ENCODE results near the gene ACTL6A. TPM values are rescaled to one million over a fixed set of nuclear protein-coding genes. Genes with fewer than 3 reads are reported as not detected.

The ACTL6A gene
- polyA plus RNA-seq, 2 of the 4 experiments (the other 2 are of a cell fraction), result 116 to 130 TPM

DNA sequence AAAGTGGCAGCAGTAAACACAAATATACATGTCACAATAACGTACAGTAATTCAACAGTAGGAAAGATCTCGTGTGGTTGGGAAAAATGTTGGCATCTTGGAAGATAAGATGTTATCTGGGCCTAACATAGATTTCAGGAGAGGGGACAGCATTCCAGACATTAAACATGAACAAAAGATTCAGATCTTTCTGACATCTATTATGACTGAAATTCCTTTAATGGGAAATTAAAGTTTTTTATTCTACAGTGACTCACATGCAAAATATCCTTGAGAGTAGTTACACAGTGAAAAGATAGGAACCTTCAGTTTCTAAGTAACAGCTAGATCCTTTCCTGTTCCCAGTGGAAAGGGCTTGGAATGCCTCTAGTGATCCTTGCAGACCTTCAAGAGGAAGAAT lies 51.1 kb downstream of the ACTL6A start:
- FAIRE-seq (no peak), ATAC-seq (no peak), DNase-seq (ENCODE audit: low read depth in 1 of 2, low spot score in 1 of 2) (no peak)
- no peak overlapping the region for H3K4me2 ChIP-seq
- no peak for TF ChIP-seq TFCP2L1 (CRISPR knock-in tag; IDR thresholded peaks at IDR 0.05)
- TF ChIP-seq HEYL (CRISPR knock-in tag; IDR thresholded peaks at IDR 0.05), result no peak
- no peak for TF ChIP-seq GATA3 (IDR thresholded peaks at IDR 0.05; ENCODE audit: borderline replicate concordance)
- no peak for TF ChIP-seq POLR2A (IDR thresholded peaks at IDR 0.05; ENCODE audit: low read length)
- no peak for TF ChIP-seq NR3C1 (IDR thresholded peaks at IDR 0.05)
- no peak for TF ChIP-seq HOXB5 (CRISPR knock-in tag; IDR thresholded peaks at IDR 0.05)
- TF ChIP-seq, protein P1, sequence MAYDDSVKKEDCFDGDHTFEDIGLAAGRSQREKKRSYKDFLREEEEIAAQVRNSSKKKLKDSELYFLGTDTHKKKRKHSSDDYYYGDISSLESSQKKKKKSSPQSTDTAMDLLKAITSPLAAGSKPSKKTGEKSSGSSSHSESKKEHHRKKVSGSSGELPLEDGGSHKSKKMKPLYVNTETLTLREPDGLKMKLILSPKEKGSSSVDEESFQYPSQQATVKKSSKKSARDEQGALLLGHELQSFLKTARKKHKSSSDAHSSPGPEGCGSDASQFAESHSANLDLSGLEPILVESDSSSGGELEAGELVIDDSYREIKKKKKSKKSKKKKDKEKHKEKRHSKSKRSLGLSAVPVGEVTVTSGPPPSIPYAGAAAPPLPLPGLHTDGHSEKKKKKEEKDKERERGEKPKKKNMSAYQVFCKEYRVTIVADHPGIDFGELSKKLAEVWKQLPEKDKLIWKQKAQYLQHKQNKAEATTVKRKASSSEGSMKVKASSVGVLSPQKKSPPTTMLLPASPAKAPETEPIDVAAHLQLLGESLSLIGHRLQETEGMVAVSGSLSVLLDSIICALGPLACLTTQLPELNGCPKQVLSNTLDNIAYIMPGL (CRISPR knock-in tag; IDR thresholded peaks at IDR 0.05; ENCODE audit: borderline replicate concordance), result no peak
- no peak for TF ChIP-seq ZNF302 (CRISPR knock-in tag; IDR thresholded peaks at IDR 0.05)
- no peak for TF ChIP-seq CBX8 (IDR thresholded peaks at IDR 0.05)
- no peak for TF ChIP-seq BHLHE40 (IDR thresholded peaks at IDR 0.05; ENCODE audit: low read depth, low read length)
- TF ChIP-seq FOSB (CRISPR knock-in tag; IDR thresholded peaks at IDR 0.05), result no peak
- TF ChIP-seq, protein P2, sequence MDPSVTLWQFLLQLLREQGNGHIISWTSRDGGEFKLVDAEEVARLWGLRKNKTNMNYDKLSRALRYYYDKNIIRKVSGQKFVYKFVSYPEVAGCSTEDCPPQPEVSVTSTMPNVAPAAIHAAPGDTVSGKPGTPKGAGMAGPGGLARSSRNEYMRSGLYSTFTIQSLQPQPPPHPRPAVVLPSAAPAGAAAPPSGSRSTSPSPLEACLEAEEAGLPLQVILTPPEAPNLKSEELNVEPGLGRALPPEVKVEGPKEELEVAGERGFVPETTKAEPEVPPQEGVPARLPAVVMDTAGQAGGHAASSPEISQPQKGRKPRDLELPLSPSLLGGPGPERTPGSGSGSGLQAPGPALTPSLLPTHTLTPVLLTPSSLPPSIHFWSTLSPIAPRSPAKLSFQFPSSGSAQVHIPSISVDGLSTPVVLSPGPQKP (IDR thresholded peaks at IDR 0.05; ENCODE audit: low read depth, low read length), result no peak
- no peak for TF ChIP-seq PHF8 (IDR thresholded peaks at IDR 0.05; ENCODE audit: borderline replicate concordance, low read depth)
- TF ChIP-seq, protein P3, sequence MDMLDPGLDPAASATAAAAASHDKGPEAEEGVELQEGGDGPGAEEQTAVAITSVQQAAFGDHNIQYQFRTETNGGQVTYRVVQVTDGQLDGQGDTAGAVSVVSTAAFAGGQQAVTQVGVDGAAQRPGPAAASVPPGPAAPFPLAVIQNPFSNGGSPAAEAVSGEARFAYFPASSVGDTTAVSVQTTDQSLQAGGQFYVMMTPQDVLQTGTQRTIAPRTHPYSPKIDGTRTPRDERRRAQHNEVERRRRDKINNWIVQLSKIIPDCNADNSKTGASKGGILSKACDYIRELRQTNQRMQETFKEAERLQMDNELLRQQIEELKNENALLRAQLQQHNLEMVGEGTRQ (IDR thresholded peaks at IDR 0.05), result no peak
- TF ChIP-seq KDM1A (IDR thresholded peaks at IDR 0.05; ENCODE audit: low read depth), result no peak
- TF ChIP-seq NFE2L2 (conservative IDR thresholded peaks at IDR 0.05; ENCODE audit: low read length), result no peak
- TF ChIP-seq HDAC2 (IDR thresholded peaks at IDR 0.05), result no peak
- H3K27ac ChIP-seq, result no peak overlapping the region
- peaks cover 10% of the 10 kb centered on the region; the same call in 1 of the 3 replicates for H3K4me1 ChIP-seq
- 50% methylated on average over 2 of the region's 2 CpGs for WGBS (ENCODE audit: missing lambda C conversion rate)
- no peaks in the 10 kb centered on the region for H3K9me3 ChIP-seq
- POLR2A ChIA-PET, result no interaction called here
- CTCF ChIA-PET, result no interaction called here
- H3K4me3 ChIP-seq, result no peak overlapping the region

DNA sequence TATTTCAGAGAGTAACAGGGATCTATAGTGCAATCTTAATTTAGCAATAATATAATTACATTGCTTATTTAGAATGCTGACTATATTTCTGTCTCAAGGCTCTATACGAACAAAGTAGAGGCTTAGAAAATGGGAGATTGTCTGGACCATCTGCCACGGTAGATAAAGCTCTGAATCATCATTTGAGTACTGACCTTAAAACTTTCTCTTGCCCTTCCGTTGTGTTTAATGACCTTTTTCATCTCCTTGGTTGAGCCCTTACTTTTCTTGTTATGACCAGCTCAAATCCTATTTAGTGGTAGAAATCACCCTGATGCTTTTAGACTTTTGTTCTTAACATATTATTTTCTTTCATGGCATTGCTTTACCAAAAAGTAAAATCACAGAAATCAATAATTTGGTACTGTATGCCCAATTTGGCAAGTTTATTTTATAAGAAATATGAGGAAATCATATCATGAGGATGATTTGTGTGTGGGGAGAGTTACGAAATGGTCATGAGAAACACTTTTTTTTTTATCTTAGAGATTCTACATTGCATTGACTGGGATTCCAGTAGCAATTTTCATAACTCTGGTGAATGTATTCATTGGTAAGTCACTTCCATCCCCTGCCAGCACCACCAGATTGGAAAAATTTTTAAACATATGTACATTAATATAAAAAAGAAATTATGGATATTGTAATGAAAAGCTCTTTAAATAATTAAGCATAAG lies 52.9 kb downstream of the ACTL6A start:
- no peak for FAIRE-seq
- WGBS (ENCODE audit: missing lambda C conversion rate), result 82% methylated on average over 4 of the region's 4 CpGs
- no peaks in the 10 kb centered on the region for H3K9me3 ChIP-seq
- DNase-seq (ENCODE audit: low read depth in 1 of 2, low spot score in 1 of 2), result no peak
- no peak overlapping the region for H3K4me2 ChIP-seq
- H3K4me1 ChIP-seq, result peaks cover 10% of the 10 kb centered on the region; the same call in 1 of the 3 replicates
- POLR2A ChIA-PET, result no interaction called here
- ATAC-seq, result no peak
- CTCF ChIA-PET, result no interaction called here
- TF ChIP-seq MYC (IDR thresholded peaks at IDR 0.05; ENCODE audit: borderline replicate concordance, low read length), result no peak
- TF ChIP-seq, protein P4, sequence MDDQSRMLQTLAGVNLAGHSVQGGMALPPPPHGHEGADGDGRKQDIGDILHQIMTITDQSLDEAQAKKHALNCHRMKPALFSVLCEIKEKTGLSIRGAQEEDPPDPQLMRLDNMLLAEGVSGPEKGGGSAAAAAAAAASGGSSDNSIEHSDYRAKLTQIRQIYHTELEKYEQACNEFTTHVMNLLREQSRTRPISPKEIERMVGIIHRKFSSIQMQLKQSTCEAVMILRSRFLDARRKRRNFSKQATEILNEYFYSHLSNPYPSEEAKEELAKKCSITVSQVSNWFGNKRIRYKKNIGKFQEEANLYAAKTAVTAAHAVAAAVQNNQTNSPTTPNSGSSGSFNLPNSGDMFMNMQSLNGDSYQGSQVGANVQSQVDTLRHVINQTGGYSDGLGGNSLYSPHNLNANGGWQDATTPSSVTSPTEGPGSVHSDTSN (IDR thresholded peaks at IDR 0.05), result no peak
- no peak overlapping the region for H3K27ac ChIP-seq
- H3K4me3 ChIP-seq, result no peak overlapping the region

DNA sequence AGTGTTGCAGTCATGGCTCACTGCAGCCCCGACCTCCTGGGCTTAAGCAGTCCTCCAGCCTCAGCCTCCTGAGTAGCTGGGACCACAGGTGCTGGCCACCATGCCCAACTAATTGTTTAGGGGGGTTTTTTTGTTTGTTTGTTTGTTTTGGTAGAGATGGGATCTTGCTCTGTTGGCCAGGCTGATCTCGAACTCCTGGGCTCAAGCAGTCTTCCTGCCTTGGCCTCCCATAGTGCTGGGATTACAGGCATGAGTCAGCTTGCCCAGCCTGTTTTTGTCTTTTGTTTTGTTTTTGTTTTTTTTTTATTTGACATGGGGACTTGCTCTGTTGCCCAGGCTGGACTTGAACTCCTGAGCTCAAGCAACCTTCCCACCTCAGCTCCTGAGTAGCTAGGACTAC lies 59.3 kb downstream of the ACTL6A start:
- no peak for FAIRE-seq
- no peak overlapping the region for H3K4me3 ChIP-seq
- no peaks in the 10 kb centered on the region for H3K9me3 ChIP-seq
- CTCF ChIA-PET, result no interaction called here
- TF ChIP-seq PHF8 (IDR thresholded peaks at IDR 0.05; ENCODE audit: borderline replicate concordance, low read depth) (no peak), EHMT2 (IDR thresholded peaks at IDR 0.05; ENCODE audit: low read depth) (no peak), RFX5 (IDR thresholded peaks at IDR 0.05) (no peak), EP300 (IDR thresholded peaks at IDR 0.05) (no peak), RCOR1 (IDR thresholded peaks at IDR 0.05; ENCODE audit: low read depth, low read length) (no peak), SREBF2 (IDR thresholded peaks at IDR 0.05) (no peak), CBX2 (IDR thresholded peaks at IDR 0.05; ENCODE audit: borderline replicate concordance, low read depth) (no peak)
- TF ChIP-seq, protein P5, sequence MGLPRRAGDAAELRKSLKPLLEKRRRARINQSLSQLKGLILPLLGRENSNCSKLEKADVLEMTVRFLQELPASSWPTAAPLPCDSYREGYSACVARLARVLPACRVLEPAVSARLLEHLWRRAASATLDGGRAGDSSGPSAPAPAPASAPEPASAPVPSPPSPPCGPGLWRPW (IDR thresholded peaks at IDR 0.05), result no peak
- no peak overlapping the region for H3K4me2 ChIP-seq
- ATAC-seq, result no peak
- POLR2A ChIA-PET, result no interaction called here
- no peak overlapping the region for H3K27ac ChIP-seq
- no peaks in the 10 kb centered on the region for H3K4me1 ChIP-seq
- no peak for DNase-seq (ENCODE audit: low read depth in 1 of 2, low spot score in 1 of 2)
- 91% methylated on average over 2 of the region's 2 CpGs for WGBS (ENCODE audit: missing lambda C conversion rate)

All from A549 (cell line).